GM19397 (cell line): Measurements from ENCODE around the gene CNKSR1.
A peak's percentile ranks its signal among the peaks of the same experiment; 100 is the strongest.
"Not testable (repeated sequence)": the region's sequence is repeated elsewhere in the genome, so short reads cannot be mapped to it uniquely, and the experiment has no call there.

Source experiments
- ATAC-seq: cut with Tn5 transposase; IDR thresholded peaks from one replicate; pipeline ENCODE4 v1.9.1; 2021; ENCODE audit warnings: mild to moderate bottlenecking, moderate library complexity; ENCODE audit not compliant: unreplicated experiment

Gene CNKSR1

DNA sequence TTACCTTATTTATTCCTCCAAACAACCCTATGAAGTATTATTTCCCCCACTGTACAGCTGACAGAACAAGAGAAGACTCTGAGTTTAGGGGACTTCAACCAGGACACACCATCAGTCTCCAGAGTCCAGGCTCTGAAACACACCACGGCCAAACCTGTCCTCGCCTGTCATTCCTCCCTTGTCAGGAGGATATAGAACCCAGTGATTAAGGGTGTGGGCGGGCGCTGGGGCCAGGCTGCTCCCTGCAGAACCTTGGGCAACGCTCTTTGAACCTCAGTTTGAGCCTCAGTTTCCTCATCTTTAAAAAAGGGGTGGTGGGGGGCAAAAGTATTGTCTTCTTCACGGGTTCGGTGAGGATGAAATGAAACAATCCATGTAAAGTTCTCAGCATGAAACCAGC lies 47.3 kb downstream of the CNKSR1 start:
- ATAC-seq: no peak

DNA sequence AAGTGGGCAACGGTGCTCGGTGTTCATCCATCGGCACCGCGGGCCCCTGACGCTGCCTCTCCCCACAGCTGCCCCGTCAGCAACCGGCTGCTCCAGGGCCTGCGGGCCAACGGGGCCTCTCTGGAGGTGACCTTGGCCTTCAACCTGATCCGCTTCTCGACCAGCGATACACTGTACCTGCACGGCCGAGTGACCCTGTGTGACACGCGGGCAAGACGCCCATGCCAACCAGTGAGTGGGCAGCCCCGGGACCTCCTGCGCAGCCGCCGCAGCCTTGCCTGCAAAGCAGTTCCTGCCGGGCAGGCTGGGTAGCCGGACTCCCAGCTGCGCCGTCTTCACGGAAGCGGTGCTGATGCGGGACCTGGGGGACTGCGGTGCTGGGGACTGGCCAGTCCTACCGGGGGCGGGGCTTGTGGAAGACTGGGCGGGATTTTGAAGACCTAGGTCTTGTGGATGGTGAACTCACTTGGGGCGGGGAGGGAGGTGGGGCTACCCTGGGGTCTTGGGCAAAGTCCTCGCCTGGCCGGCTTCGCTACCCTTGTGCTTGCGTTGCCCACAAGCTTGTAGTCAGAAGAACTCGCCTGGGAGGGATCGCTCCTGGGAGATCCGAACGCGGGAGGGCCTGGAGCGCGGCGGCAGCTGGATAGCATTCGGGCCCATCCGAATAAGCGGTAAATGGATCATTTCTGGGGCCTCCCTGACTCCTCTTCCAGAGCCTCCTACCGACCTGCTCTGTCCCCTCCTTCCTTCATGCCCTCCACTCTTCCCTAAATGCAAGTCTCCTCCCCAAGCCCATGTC lies 47.9 kb downstream of the CNKSR1 start:
- ATAC-seq: no peak

DNA sequence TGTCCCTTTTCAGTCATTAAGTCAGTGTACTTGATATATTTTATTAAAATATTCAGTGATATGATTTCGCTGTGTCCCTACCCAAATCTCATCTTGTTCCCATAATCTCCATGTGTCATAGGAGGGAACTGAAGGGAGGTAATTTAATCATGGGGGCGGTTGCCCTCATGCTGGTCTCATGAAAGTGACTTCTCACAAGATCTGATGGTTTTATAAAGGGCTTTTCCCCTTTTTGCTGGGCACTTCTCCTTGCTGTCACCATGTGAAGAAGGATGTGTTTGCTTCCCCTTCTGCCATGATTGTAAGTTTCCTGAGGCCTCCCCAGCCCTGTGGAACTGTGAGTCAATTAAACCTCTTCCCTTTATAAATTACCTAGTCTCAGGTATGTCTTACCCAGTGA lies 53.4 kb downstream of the CNKSR1 start:
- ATAC-seq: not testable (repeated sequence)

DNA sequence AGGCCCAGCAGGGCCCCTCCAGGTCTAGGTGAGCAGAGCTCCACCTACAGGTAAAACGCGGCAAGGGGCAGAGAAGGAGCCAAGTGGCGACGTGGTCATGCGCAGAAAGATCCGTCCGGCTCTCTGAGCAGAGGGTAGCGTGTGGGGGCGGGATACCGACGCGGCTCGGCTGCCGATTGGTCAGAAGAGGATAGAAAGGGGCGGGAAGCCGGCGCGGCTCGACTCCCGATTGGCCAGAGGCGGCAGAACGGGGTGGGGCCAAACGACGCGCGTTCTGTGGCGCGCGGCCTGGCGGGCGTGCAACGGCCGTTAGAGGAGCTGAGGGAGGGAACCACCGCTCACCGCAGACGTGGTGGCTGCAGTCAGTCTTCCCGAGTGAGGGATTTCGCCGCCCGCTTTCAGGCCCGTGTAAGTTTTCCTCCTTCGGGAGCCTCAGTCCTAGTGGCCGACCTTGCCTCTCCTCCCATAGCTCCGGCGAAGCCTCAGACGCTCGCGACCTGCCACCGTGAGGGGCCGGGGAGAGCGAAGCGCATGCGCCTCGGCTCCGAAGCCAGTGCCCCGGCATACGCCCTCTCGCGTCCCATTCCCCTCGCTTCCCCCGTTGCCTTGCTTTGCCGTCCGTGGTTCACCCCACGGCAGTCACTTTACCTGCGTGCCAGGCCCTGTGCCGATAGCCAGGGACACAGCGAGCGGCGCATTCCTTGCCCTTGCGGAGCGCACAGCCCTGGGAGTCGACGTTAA lies 56.8 kb downstream of the CNKSR1 start, which contains the start of gene CEP85:
Gene CEP85 (plus strand): TSS at position 298 of the 741 bp plus-strand sequence. CDS start 5,584 bp downstream, outside the sequence.
- peak; percentile 92 for ATAC-seq

DNA sequence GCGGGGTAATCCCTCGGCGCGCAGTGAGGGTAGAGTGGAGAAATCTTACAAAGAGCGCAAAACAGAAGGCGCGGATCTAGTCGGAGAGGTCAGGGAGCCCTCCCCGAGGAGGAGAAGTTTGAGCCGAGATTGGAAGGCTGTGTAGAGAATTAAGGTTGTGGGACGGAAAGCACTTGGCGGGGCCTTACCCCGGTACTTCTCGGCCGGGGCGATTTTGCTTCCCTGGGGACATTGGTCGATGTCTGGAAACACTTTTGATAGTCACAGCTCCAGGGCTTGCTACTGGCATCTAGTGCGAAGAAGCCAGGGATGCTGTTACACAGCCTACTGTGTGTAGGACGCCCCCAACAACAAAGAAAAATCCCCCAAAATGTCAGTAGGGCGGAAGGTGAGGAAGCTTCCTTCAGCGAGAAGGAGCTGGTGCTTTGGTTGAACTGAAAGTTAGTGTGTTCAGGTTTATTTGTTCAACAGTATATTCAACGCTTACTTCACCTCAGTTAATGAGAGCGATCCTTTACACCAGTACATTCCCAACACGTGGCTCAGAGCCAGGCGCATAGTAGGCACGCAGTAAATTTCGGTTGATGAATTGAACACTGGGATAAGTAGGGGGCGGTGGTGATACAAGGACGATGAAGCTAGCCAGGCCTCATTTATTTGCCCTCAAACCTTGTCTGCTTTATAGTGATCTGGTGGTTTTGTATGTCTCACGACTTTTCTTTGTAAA lies 57.5 kb downstream of the CNKSR1 start:
- no peak for ATAC-seq

DNA sequence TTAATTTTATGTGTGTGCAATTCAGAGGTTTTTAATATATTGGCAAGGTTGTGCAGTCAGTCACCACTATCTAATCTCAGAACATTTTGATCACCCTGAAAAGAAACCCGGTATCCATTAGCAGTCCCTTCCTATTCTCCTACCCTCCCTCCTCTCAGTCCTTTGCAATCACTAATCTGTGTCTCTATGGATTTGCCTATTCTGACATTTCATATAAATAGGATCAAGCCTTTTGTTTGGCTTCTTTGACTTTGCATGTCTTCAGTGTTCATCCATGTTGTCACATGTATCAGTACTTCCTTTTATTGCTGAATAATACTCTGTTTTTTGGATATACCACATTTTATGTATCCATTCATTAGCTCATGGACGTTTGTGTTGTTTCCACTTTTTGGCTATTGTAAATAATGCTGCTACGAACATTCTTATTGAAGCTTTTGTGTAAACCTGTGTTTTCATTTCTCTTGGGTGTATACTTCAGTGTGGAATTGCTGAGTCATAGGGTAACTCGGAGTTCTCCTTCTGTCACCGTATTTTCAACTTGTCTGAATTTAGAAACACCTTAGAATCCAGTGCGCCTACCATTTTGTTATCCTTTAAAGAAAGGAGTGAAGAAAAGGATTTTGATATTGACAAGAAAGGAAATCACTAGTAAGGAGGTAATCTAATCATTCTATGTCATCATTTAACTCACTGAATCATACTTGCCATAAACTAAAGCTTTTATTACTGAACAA lies 60.1 kb downstream of the CNKSR1 start:
- no peak for ATAC-seq
